Measurements from ENCODE around the gene FAF1.

DNA sequence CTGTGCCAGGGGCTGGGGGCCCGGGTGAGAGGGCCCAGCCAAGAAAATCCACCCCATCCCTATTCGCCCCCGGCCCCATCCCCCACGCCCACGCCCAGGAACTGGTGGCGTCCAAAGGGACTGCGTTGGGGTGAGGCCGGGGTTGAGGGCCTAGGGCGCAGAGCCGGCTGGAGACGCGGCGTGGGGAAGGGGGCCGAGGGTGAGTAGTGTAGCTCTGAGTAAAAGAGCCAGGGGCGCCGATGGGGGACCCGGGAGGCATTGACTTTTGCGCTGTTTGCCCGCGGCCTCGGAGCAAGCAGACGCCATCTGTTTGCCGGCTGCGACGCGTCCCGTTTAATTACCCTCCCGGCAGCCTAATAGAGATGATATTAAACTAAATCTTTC lies 533.4 kb downstream of the FAF1 start:
- TF ChIP-seq EZH2 (IDR thresholded peaks at IDR 0.05; ENCODE audit: insufficient read depth, poor library complexity, severe bottlenecking) (peak; percentile 70), EZH2phosphoT487 (IDR thresholded peaks at IDR 0.05; ENCODE audit: insufficient read depth, low read depth) (no peak)

Data from GM23248 (cell line).